GM18505 (cell line): Measurements from ENCODE around the gene ENTPD8.

Source experiments
- ATAC-seq: cut with Tn5 transposase; IDR thresholded peaks from one replicate; pipeline ENCODE4 v1.9.1; 2021; ENCODE audit not compliant: unreplicated experiment
- POLR2A ChIP-seq: IDR thresholded peaks from 4 replicates; pipeline ENCODE4 v1.6.1; 2011; ENCODE audit warnings: borderline replicate concordance; ENCODE audit not compliant: insufficient read depth, insufficient read length; ENCODE audit errors: extremely low read depth

ENTPD8 gene

DNA sequence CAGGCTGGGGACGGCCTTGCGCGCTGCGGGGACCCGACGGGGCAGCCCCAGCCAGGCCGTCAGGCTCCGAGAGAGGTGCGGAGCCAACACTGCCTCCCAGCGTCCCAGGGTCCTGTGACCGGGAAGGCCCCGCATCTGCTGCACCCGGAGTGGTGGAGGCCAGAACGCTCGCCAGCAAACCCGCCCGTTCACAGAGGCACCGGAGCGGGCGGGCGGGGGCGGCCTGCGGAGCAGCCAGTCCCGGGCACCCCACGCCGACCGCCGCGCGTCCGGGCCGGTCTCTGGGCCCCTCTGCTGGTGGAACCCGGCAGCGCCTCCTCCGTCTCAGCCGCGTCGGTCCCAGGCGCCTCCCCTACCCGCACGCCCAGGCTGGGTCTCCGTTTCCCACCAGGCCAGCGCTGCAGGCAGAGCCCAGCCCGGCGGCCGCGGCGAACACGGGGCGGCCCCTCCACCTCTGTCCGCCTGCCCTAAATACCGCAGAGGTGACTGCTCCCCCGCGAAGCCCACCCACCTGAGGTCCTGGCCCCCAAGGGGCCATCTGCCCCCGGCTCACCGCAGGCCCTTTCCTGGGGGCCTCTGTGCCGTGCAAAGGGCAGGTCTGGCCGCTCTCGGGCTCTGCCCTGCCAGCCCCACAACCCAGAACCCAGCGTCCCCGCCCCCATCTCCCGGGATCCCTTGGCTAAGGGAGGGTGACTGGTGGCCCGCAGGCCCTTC is 34.1 kb downstream of the ENTPD8 start:
- no peak for TF ChIP-seq POLR2A
- ATAC-seq: no peak

DNA sequence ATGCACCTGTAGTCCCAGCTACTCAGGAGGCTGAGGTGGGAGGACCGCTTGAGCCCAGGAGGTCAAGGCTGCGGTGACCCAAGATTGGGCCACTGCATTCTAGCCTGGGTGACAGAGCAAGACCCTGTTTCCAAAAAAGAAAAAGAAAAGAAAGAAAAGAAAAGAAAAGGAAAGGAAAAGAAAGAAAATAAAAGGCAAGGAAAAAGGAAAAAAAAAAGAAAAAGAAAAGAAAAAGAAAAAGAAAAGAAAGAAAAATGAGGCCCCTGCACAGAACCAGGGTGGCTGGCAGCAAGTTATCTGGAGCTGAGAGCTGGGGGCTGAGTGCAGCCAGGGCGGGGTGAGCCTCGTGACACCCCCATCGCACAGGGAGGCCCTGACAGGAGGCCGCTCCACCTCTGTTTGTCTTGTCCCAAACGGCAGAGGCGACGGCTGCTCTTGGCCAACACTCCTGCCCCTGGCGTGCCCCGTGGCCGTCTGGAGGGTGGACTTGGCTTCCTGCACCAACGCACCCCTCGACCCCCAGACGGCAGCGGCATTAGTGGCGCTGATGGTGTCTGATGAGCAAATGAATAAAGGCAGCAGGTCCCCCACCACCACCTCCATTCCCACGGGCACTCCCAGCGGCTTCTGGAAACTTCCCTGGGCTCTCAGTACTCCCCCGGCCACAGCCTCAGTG is 34.9 kb downstream of the ENTPD8 start:
- TF ChIP-seq POLR2A: no peak
- no peak for ATAC-seq

DNA sequence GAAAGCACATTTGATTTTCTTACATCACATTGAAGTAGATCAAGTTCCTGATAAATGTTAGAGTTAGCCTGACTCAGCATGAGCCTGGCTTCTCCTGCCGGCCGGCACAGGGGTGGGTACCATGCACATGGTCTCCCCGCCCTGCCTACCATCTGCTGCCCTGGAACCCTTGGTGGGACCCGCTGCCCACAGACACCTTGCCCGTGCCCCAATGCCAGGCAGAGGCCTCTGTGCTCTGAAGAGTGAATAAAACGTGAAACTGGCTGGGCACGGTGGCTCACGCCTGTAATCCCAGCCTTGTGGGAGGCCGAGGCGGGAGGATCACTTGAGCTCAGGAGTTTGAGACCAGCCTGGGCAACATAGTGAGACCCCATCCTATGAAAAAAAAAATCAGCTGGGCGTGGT is 35.5 kb downstream of the ENTPD8 start:
- no peak for ATAC-seq
- no peak for TF ChIP-seq POLR2A

DNA sequence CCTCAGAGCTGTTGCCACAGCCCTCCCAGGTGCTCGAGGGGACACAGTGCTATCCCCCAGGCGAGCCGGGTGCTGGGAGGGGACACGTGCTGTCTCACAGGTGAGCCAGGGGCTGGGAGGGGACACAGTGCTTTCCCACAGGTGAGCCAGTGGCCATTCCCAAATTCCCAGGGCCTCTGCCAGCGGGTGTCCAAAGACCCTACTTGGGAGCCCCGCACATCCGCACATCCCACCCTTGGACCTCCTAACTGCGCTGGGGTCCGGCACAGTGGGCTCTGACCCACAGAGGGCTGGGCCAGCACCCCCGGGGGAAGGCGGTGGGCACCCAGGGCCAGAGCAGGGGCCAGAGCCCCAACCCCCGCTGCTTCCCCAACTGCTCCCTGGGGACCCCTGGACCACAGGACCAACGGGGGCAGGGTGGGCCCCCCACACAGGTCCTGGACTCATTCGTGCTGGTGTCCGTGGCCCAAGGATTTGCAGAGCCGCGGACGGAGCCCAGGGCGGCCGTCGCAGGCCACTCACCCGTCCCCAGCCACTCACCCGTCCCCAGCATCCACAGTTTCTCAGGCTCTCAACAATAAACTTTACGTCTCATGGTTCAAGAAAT is 36.1 kb downstream of the ENTPD8 start:
- ATAC-seq: no peak

DNA sequence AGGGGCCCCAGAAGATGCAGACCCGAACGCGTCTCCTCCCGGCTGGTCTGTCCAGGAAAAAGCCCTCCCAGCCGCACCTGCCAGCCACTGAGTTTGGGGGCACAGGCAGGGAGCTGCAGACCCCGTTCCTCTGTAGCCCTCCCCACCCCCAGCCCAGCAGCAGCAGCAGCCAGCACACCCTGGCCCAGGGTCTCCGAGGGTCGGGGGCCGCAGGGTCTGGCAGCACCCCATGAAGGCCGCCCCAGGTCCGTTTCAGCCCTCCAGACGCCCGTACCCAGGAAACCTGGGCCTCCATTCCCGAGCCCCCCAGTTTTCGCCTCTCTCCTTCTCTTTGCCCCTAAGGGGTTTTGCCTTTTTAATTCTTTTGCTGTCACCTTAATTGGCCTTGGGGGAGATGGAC is 37.9 kb downstream of the ENTPD8 start:
- ATAC-seq: no peak
- no peak for TF ChIP-seq POLR2A

More for the DNA sequence above, 36.1 kb downstream of the ENTPD8 start:
- TF ChIP-seq POLR2A: no peak

DNA sequence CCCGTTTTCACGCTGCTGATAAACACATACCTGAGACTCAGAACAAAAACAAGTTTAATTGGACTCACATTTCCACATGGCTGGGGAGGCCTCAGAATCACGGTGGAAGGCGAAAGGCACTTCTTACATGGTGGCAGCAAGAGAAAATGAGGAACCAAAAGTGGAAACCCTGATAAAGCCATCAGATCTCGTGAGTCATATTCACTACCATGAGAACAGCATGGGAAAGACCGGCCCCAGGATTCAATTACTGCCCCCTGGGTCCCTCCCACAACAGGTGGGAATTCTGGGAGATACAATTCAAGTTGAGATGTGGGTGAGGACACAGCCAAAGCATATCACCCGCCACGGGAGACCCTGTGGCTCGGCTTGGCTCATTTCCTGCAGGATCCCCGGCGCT is 38.4 kb downstream of the ENTPD8 start:
- TF ChIP-seq POLR2A: no peak
- no peak for ATAC-seq

DNA sequence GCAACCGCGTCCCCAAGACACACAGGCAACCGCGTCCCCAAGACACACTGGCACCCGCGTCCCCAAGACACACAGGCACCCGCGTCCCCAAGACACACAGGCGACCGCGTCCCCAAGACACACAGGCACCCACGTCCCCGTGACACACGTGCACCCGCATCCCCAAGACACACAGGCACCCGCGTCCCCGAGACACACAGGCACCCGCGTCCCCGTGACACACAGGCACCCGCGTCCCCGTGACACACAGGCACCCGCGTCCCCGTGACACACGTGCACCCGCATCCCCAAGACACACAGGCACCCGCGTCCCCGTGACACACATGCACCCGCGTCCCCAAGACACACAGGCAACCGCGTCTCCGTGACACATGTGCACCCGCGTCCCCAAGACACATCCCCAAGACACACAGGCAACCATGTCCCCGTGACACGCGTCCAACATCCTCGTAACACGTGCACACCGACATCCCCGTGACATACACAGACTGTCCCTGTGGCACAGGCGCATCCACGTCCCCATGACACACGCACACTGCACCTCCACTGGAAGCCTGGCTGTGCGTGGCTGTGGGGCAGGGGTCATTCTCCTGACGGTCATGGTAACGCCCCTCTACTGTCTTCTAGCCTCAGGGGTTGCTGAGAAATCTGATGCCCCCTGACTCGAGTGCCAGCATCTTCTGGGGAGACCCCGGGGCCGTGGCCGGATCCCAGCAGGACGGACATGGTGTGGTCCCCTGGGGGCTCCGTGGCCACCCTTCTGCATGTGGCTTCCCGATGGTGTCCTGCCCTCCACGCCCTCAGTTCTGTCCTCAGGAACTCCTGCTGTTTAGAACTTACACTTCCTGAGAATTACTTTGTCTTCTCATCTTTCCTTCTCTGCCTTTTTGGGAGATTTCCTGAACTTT is 42.3 kb downstream of the ENTPD8 start:
- TF ChIP-seq POLR2A: no peak
- no peak for ATAC-seq

DNA sequence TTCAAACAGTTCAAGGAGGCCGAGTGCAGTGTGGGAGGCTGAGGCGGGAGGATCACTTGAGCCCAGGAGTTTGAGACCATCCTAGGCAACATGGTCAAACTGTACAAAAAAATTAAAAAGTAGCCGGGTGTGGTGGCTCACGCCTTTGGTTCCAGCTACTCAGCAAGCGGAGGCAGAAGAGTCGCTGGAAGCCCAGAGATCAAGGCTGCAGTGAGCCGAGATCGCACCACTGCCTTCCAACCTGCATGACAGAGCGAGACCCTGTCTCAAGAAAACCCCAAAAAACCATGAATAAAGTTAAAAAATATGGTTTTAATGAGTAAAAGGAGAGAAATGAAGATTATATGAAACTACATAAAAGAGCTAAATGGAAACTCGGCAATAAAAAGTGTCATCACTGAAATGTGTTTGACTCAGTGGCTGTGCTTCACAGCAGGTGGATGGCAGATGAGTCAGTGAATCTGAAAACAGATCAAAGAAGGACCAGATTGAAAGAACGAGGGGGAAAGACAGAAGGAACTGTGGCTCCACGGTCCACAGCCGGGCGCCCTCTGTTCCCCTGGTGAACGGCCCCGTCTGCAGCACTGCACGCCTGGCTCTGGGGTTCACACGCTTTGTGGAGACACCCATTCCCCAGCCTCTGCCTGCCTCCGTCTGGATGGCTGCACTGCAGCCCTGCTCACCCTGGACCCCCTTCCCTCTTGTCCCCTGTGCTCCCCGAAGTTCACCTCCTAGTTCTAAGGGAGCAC is 43.3 kb downstream of the ENTPD8 start:
- no peak for ATAC-seq
- TF ChIP-seq POLR2A: no peak

DNA sequence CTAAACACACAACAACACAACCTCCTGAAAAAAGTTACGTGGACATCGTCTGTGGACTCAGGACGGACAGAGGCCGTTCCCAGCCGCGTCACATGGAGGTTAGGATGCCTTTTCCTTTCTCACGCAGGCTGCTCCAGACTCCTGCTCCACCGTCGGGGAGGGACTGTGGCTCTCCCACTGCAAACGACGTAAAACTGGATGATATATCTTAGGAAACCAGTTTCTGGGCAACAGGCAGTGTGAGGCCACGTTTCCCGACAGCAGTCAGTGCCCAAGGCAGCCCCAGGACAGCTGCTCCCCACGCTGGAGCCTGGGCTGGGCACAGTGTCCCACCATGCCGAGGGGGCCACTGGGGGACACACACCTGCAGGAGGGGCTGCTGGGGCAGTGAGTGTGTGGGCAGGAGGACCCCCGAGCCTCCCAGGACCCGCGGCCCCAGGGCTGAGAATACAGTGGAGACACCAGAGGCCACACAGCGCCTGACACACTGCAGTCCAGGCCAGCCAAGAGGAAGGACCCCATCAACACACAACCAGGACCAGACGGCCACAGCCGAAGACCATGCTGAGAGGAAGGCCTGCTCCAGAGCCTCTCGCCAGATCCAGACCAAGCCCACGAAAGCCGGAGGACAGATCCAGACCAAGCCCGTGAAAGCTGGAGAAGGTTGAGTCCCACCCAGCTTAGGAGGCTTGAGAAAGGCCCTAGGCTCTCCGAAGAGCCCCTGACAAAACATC is 44.4 kb downstream of the ENTPD8 start:
- TF ChIP-seq POLR2A: no peak
- no peak for ATAC-seq

DNA sequence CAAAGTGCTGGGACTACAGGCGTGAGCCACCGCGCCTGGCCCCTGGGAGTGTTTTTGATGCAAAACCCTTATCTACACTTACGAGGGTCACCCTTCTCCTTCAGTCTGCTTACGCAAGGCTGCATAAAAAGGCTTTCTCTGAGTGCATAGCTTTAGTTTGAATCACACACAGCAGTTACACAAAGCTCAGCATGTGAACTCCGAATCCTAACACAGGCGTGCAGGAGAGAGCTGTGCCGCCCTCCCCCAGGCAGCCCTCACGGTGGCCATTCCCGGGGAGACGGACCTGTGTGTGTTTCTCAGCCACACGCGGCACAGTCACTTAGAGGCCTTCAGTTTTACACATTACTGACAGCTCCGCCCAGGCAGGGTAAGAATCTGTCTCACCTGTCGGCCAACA is 44.9 kb downstream of the ENTPD8 start:
- no peak for ATAC-seq
- TF ChIP-seq POLR2A: no peak

DNA sequence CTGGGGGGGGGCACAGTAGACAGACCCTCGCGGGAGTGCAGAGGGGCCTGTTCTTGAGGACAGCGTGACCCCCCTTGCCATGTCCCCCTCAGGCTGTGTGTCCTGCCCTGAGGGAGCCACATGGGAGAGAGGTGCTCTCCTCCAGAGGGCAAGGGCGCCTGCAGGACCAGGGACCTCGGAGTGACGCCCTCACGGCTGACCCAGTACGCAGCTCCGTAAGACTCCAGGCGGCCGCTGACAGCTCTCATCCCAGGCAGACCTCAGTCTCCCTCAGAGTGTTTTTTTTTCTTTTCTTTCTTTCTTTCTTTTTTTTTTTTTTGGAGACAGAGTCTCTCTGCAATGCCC is 45.5 kb downstream of the ENTPD8 start:
- TF ChIP-seq POLR2A: no peak
- no peak for ATAC-seq
